Stimulated activated naive CD4-positive, alpha-beta T cell (primary cell): Measurements from ENCODE around the gene KLHL2.
"Not testable (repeated sequence)": the region's sequence is repeated elsewhere in the genome, so short reads cannot be mapped to it uniquely, and the experiment has no call there.

Experiments used
- DNase-seq, 6 experiments: peaks; one replicate each; lab custom pipeline; 2025; lab: John Stamatoyannopoulos, UW

The KLHL2 gene

DNA sequence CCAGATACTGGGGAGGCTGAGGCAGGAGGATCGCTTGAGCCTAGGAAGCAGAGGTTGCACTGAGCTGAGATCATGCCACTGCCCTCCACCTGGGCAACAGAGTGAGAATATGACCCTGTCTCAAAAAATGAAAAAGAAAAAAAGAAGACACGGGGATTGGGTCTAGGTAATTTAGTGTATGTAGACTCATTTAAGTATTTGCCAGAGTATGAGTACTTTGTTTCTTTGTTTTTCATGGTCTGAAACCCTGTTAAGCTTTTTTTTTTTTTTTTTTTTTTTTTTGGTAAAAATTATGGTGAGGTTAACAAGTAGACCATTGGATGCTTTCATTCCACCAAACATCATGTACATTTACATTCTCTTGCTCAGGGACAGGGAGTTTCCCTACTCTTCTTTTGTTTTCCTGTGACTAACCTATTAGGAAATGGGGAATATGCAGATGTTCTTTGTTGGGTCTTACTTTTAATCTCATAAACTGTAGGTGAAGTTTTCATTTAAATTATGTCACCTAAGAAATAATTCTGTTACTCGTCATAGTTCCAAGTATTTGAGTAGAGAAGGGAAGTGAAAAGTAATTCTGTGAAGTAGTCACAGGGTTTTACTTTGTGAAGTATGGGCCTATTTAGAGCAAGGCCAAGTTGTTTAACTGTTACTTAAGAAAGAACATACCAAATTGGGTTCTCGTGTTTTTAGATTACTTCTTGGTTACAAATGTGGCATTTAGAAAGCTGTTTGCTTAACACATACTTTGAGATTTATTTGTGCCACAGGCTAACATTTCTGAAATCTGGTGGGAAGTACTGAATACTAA lies 25.5 kb downstream of the KLHL2 start:
- not testable (repeated sequence) for DNase-seq

DNA sequence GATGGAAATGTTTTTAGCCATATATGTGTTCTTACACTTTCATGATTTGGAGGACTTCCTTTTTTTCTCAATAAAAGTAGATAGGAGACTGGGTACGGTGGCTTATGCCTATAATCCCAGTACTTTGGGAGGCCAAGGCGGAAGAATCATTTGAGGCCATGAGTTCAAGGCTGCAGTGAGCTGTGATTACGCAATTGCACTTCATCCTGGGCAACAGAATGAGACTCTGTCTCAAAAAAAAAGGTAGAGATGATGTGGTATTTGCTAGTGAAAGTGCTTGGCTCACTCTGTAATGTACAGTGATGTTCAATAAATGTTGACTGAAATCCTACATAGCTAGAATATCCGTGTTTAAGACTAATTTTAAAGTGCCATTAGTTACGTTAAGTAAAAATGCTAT lies 27.4 kb downstream of the KLHL2 start:
- DNase-seq: no peak

DNA sequence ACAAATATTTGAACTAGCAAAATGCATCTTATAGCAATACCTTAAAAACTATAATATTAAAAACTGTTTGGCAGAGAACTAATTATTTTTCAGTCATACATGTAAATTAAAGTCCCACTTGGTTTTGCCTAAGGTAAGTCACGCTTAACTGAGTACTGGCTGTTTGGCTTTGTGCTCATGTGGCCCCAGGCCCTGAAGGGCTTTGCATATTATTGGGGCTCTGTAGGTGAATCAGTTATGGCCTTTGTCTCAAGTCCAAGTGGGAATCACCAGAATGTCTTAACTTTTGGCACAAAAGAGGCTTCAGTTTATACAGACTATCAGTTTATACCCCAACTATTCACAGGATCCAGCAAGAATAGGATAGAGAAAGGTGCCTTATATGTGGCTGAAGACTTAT lies 29.5 kb downstream of the KLHL2 start:
- not testable (repeated sequence) for DNase-seq

DNA sequence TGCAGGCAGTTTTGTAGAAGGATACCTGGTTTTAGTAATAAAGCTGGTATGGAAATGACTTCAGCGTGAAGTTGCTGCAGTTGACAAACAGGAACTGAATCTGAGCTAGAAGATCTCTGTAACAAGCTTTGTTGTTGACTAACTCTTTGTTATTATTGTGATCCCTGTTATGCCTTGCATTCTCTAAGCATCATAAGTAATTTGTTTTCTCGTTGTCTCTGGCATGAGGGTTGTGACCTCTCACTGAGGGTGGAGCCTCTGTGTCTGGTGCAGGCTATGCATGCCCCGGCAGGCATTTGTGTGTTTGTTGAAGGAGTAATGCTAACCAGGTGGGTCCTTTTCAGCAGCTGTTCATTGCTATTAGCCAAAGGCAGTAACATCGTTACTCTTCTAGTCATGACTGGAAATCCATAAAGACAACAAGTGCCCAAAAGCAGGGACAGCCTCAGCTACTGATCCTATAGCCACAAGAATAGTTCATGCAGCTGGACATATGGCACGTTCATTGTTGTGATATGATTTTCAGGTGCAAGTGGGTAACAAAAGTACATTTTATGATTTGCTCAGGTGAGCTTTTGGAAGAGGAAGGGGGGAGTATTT lies 30.8 kb downstream of the KLHL2 start:
- DNase-seq: not testable (repeated sequence)

DNA sequence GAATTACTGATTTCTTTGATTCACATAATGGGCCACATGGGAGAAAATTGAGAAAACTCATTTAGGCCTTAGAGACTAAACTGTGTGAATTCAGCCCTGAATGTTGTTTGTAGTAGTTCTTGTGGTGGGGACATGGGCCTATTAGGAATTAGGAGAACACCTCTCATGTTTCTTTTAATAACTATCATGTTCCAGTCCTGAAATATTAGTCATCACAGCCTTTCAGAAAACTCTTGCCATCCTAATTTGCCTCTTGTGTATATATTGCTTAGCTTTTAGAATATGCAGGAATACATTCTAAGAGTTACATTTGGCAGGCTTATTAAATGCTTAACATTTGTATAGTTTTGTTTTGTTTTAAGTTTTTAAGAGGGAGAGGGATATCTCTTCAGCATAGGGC lies 33.4 kb downstream of the KLHL2 start:
- DNase-seq: not testable (repeated sequence)

DNA sequence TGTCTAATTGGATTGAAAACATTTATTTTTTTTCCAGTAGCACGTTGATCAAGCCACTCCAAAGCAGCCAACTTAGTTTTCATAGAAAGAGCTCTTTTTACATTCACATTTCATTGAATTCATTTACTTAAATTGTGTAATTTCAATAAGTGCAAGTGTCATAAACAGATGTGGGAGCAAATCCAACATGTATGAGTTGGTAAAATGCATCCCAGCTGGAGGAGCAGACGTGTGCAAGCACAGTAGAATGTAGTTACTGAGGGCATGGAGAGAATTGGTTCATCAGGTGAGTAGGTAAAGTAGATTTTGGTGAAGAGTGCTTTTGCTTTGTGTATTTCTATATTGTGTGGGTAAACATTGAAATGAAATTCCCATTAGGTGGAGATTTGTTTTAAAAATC lies 36.8 kb downstream of the KLHL2 start:
- not testable (repeated sequence) for DNase-seq

DNA sequence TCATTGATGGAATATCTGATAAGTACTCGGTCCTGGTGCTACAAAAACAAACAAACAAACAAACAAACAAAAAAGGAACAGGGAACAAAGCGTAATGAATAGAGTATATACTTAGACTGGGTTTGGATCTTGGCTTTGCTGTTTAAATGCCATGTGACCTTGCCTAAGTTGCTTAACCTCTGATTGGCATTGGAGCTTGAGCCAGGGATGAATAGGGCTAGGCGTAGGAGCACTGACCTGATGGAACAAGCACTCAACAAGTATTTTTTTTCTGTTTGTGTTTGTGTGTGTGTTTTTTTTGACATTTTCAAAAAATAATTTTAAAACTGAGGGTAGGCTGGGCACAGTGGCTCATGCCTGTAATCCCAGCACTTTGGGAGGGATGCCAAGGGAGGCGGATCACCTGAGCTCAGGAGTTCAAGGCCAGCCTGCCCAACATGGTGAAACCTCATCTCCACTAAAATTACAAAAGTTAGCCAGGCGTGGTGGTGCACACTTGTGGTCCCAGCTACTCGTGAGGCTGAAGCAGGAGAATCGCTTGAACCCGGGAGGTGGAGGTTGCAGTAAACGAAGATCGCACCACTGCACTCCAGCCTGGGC lies 37.3 kb downstream of the KLHL2 start:
- not testable (repeated sequence) for DNase-seq

DNA sequence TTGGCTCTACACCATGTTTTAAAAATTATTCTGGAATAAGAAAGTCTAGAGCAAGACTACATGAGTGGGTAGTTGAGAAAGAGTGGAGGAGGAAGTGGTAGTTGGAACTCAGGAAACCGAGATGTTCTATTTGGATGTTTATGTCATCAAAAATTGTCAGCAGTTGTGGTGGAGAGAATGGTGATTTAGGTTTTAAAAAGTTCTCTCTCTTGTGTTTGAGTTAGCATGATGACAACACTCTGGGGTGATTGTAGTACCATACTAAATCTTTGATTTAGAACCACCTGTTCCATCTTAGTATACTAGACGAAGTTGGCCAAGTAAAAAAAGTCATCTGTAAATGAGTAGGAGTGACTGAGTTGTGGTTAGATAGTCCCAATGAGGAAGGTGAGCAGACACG lies 40.7 kb downstream of the KLHL2 start:
- DNase-seq: peak in 3 of 6 experiments; percentile 0 to 24 (median 7)

DNA sequence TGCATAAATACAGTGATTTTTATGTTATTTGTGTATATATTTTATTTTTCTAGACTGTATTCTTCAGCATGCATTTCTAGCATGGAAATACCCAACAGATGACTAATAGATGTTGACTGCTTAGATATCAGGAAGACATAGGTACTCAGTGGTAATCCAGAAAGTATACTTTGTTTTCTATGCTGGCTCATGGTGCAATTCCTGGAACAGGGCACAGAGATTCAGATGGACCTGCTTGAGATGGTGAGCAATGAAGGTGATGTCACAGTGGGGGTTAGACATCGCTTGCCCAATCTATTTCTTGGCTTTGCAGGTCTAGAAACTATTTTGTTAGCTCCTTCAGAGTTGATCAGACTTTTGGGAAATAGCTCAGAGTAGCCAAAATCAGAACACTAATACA lies 41.5 kb downstream of the KLHL2 start:
- DNase-seq: not testable (repeated sequence)

DNA sequence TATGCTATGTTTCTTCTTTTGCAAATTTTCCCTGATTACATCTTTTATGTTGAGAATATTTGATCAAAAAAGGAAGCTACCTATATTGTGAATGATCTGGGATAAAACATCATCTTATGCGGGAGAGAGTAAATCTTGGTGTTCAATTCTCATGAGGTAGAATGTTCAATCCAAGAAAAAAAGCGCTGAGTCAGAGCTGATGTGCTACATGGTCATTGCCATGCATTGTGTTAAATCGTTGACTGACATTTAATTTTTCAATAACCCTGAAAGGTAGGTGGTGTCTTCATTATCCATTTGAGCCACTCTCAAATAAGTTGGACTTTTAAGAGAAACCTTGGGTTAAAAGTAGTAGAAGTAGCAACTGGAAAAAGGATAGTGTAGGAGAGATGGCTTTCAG lies 47.4 kb downstream of the KLHL2 start:
- not testable (repeated sequence) for DNase-seq

DNA sequence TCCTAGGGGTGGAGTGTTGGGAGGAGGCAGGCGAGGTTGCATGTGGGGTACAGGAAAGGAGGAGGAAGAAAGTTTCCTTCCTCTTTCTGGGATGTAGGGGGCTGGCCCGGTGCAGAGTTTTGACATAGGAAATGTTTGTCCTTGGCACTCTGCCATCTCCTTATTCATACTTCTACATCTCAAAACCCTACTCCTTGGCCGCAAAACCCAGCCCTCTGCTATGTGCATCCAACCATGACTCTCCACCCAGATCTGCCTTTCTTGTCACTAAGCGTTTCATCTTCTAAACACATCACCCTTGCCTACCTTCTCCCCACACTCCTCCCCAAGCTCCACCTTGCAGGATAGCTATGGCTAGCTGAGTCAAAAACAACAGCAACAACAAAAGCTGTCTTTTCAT lies 48.1 kb downstream of the KLHL2 start:
- DNase-seq: peak; percentile 24 to 83 (median 62)

DNA sequence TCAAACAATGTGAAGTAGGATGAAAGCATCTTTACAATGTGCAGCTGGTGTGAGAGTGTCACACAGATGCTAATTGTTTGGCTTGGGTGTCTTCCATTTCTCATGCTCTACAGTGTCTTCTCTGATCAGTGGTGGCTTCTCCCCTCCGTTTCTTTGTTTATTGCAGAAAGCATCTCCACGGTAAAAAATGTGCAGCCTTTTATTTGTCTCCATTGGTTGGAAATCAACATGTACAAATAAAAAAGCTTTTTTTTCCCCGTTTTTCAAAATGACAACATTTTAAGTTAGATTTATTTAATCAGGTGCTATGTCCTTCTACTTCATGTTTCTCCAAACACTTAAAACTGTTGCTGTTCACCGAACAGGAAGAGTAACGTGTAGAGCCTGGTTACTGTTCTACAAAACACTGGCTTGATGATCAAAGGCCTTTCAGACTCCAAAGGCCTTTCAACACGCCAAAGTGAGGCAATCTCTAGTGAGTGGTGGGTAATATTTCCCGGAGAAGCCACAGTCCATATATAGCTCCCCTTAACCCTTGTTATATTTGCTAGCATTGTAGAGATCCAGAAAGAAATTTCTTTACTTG lies 48.8 kb downstream of the KLHL2 start:
- peak in 4 of 6 experiments; percentile 0 to 68 (median 60) for DNase-seq

DNA sequence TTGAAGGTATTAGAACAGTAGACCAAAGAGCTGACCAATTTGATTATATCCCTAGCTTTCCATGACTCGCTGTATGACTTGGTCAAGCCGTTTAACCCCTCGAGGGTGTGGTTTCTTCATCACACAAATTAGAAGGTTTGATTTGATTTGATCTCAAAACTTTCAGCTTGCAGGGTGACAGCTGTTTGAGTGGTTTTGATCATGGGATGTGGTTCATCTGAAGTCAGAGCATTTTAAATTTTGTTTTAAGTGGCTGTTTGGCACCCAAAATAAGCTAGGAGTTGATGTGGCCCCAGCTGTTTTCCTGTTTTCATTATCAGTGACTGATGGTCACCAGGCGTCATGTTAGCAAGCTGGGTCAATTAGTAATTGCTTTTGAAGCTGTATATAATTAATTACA lies 52.4 kb downstream of the KLHL2 start:
- DNase-seq: peak in 3 of 6 experiments; percentile 20 to 50 (median 48)

DNA sequence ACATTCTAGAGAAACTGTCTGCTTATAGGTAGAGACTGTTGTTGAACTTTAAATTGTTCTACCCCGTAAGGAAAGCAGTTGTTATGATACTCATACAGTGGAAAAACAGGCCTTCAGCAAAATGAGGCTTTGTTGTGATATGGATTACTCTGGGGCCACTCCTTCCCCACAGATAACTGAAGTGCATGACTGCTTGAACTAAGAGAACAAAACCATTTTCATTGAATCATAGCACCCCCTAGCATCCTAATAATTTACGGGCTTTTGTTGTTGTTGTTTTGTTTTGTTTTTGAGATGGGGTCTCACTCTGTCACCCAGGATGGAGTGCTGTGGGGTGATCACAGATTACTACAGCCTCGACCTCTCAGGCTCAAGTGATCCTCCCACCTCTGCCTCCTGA lies 54.9 kb downstream of the KLHL2 start:
- DNase-seq: not testable (repeated sequence)

DNA sequence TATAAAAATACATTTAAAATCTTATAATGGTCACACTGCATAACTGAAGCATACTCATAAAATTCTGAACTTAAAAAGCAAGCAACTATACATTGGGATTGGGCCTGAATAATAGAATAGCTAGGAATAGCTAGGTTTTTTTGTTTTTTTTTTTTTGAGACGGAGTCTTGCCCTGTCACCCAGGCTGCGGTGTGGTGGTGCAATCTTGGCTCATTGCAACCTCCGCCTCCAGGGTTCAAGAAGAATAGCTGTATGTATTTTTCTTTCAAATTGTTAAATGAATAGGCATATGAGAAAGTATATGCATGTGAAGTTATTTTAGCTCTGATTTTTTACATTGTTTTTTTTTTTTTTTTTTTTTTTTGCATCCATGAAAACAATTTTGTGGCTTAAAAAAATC lies 56.1 kb downstream of the KLHL2 start:
- not testable (repeated sequence) for DNase-seq

DNA sequence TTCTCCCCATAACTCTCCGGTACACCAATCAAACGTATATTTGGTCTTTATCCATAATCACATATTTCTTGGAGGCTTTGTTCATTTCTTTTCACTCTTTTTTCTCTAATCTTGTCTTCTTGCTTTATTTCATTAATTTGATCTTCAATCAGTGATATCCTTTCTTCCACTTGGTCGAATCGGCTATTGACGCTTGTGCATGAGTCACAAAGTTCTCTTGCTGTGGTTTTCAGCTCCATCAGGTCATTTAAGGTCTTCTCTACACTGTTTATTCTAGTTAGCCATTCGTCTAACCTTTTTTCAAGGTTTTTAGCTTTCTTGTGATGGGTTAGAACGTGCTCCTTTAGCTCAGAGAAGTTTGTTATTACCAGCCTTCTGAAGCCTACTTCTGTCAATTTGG lies 62.6 kb downstream of the KLHL2 start:
- DNase-seq: not testable (repeated sequence)

DNA sequence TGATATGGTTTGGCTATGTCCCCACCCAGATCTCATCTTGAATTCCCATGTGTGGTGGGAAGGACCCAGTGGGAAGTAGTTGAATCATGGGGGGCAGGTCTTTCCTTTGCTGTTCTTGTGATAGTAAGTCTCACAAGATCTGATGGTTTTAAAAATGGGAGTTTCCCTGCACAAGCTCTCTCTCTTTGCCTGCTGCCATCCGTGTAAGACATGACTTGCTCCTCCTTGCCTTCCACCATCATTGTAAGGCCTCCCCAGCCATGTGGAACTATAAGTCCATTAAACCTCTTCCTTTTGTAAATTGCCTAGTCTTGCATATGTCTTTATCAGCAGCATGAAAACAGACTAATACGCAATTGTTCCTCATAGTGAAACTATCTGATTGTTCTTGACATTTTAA lies 66.1 kb downstream of the KLHL2 start:
- DNase-seq: not testable (repeated sequence)

DNA sequence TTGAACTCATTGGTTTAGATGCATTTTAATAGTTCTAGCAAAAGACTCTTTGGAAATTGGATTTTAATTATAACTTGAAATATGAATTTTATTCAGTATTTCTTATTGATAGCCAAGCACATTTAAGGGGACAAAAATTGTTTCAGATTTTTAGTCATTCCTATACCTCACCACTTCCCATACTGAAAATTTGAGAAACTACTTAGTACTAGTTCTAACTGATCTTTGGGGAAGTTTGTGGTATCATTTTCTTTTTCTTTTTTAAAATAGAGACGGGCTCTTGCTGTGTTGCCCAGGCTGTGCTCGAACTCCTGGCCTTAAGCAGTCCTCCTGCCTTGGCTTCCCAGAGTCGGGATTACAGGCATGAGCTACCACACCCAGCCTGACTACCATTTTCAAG lies 68.0 kb downstream of the KLHL2 start:
- DNase-seq: not testable (repeated sequence)

DNA sequence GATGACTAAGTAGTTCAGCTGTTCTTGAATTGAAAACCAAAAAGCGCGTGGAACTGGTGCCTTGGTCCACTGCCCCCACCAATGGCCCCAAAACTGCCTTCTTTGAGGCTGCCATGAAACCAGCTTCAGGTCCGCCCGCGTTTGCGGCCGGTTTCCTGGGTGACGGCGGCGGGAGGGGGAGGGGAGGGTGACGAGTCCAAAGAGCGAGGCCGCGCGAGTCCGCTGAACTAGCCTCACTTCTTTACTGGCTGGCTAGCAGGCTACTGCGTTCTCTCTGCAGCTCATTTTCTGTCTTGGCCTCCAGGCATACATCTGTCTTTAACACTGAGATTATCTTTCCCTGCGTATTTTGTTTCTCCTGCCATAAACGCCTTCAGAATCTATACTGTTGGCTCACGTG lies 72.2 kb downstream of the KLHL2 start:
- not testable (repeated sequence) for DNase-seq

DNA sequence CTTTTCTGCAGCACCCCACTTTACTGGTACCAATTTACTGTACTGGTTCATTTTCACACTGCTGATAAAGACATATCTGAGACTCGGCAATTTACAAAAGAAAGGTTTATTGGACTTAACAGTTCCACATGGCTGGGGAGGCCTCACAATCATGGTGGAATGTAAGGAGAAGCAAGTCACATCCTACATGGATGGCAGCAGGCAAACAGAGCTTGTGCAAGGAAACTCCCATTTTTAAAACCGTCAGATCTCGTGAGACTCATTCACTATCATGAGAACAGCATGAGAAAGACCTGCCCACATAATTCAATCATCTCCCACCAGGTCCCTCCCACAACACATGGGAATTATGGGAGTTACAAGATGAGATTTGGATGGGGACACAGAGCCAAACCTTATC lies 77.3 kb downstream of the KLHL2 start:
- not testable (repeated sequence) for DNase-seq

DNA sequence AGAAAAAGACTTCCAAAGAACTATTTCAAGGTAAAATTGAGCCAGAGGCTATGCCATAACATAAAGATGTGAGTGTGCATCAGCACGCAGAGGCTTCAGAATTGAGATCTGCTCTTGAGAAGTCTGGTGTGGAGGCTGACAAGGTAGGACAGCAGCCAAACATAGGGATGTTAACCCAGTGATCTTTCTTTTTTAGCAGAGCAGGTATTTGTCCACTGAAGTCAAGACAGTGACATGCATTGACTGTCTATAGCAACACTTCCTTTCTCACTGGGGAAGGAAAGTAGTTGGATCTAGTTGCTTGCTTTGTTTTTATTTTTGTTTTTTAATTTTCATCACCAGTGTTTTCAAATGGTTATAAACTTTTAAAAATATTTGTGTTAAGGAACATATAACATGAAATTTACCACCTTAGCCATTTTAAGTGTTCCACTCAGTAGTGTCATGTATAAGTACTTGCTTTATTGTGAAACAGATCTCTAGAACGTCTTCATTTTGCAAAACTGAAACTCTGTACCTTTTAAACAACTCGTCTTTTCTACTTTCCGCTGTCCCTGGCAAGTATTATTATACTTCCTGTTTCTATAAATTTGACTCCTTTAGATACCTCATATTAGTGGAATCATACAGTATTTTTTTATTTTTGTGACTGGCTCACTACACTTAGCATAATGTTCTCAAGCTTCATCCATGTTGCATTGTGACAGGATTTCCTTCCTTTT lies 79.4 kb downstream of the KLHL2 start:
- peak in 1 of 6 experiments; percentile 14 for DNase-seq

DNA sequence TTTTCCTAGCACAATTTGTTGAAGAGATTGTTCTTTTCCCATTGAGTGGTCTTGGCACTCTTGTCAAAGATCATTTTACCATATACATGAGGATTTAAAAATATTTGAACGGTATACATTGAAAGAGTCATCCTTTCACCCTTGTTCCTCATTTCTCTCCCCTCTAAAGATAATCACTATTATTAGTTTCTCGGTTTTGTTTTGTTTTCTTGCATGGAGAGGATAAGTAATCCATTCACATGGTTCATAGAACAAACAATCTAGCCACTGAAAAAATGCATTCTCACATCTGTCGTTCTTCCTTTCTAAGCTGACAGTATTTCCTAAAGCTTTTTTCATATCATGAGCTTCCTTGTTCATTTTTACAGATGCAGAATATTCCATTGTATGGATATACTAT lies 80.9 kb downstream of the KLHL2 start:
- no peak for DNase-seq
